Measurements from ENCODE around the gene ZNF460.
A peak's percentile ranks its signal among the peaks of the same experiment; 100 is the strongest.
"Not testable (repeated sequence)": the region's sequence is repeated elsewhere in the genome, so short reads cannot be mapped to it uniquely, and the experiment has no call there.

The ZNF460 gene

GRCh38 chr19:57280165-57280961, at the start of gene ZNF460:
Gene ZNF460 (plus strand): TSS chr19:57280485. CDS start chr19:57280807, 322 bp downstream.
- peak; percentile 95 for DNase-seq

GRCh38 chr19:57231686-57232085, 48.6 kb upstream of the ZNF460 start:
- DNase-seq, result no peak

- no peak for DNase-seq
Measured at GRCh38 chr19:57233207-57233606, 47.1 kb upstream of the ZNF460 start.

GRCh38 chr19:57239982-57240310, 40.3 kb upstream of the ZNF460 start:
- no peak for DNase-seq

GRCh38 chr19:57240311-57241090, 39.8 kb upstream of the ZNF460 start, which contains the start of gene ZNF805:
Gene ZNF805 (plus strand): TSS chr19:57240632. CDS start chr19:57240892, 260 bp downstream.
- DNase-seq, result peak; percentile 89

GRCh38 chr19:57241176-57241575, 39.1 kb upstream of the ZNF460 start:
- DNase-seq, result no peak

GRCh38 chr19:57242821-57243220, 37.5 kb upstream of the ZNF460 start:
- no peak for DNase-seq

GRCh38 chr19:57244513-57244912, 35.8 kb upstream of the ZNF460 start:
- no peak for DNase-seq

- no peak for DNase-seq
Measured at GRCh38 chr19:57245066-57245465, 35.2 kb upstream of the ZNF460 start.

- no peak for DNase-seq
Measured at GRCh38 chr19:57245959-57246358, 34.3 kb upstream of the ZNF460 start.

- no peak for DNase-seq
Measured at GRCh38 chr19:57248646-57249045, 31.6 kb upstream of the ZNF460 start.

GRCh38 chr19:57249329-57249728, 31.0 kb upstream of the ZNF460 start:
- DNase-seq, result no peak

- not testable (repeated sequence) for DNase-seq
Measured at GRCh38 chr19:57253767-57254166, 26.5 kb upstream of the ZNF460 start.

- DNase-seq, result no peak
Measured at GRCh38 chr19:57262044-57262443, 18.2 kb upstream of the ZNF460 start.

GRCh38 chr19:57263244-57263741, 17.0 kb upstream of the ZNF460 start:
- DNase-seq, result no peak

GRCh38 chr19:57267291-57267690, 13.0 kb upstream of the ZNF460 start:
- DNase-seq, result no peak

- no peak for DNase-seq
Measured at GRCh38 chr19:57269515-57270250, 10.6 kb upstream of the ZNF460 start.

- no peak for DNase-seq
Measured at GRCh38 chr19:57271280-57271679, 9.0 kb upstream of the ZNF460 start.

- no peak for DNase-seq
Measured at GRCh38 chr19:57273014-57273413, 7.3 kb upstream of the ZNF460 start.

GRCh38 chr19:57276430-57276829, 3.9 kb upstream of the ZNF460 start:
- no peak for DNase-seq

- DNase-seq, result not testable (repeated sequence)
Measured at GRCh38 chr19:57278481-57278880, 1.8 kb upstream of the ZNF460 start.

GRCh38 chr19:57279418-57280164, 694 bp upstream of the ZNF460 start:
- DNase-seq, result peak; percentile 96
